MM.1S (cell line): ENCODE data around the gene COQ8B.

Experiments
- DNase-seq: peaks from one replicate; pipeline ENCODE4 v3.0.0-alpha.2; 2015
- H2AFZ ChIP-seq: fragments of 300-600 bp; sonication (generic); 2 replicates; pipeline ENCODE4 v1.6.0; 2016; ENCODE audit warnings: antibody characterized with exemption, low read length
- H3F3A ChIP-seq: fragments of 300-600 bp; sonication (generic); 2 replicates; pipeline ENCODE4 v1.6.1; 2016; ENCODE audit warnings: mild to moderate bottlenecking, antibody characterized with exemption, low read length, moderate library complexity, mixed read lengths; ENCODE audit not compliant: insufficient read depth
- H3K27ac ChIP-seq: fragments of 300-600 bp; sonication (generic); 2 replicates; pipeline ENCODE4 v1.5.1; 2016; ENCODE audit warnings: mild to moderate bottlenecking, low read length
- H3K27me3 ChIP-seq: fragments of 300-600 bp; sonication (generic); replicated peaks from 2 replicates; pipeline ENCODE4 v1.6.0; 2016; ENCODE audit warnings: low read length; ENCODE audit not compliant: insufficient read depth
- H3K36me3 ChIP-seq: fragments of 300-600 bp; sonication (generic); replicated peaks from 2 replicates; pipeline ENCODE4 v1.6.1; 2016; ENCODE audit warnings: mild to moderate bottlenecking, low read length, mixed read lengths; ENCODE audit not compliant: insufficient read depth
- H3K4me1 ChIP-seq: fragments of 300-600 bp; sonication (generic); 2 replicates; pipeline ENCODE4 v1.6.1; 2016; ENCODE audit warnings: low read length, mixed read lengths
- H3K4me2 ChIP-seq: fragments of 300-600 bp; sonication (generic); 2 replicates; pipeline ENCODE4 v1.6.0; 2016; ENCODE audit warnings: low read depth, low read length
- H3K4me3 ChIP-seq: fragments of 300-600 bp; sonication (generic); 2 replicates; pipeline ENCODE4 v1.5.1; 2016; ENCODE audit warnings: low read length, mixed read lengths
- H3K79me2 ChIP-seq: fragments of 300-600 bp; sonication (generic); 2 replicates; pipeline ENCODE4 v1.6.1; 2016; ENCODE audit warnings: mixed run types, low read length, mixed read lengths
- H3K9ac ChIP-seq: fragments of 300-600 bp; sonication (generic); 2 replicates; pipeline ENCODE4 v1.6.1; 2016; ENCODE audit warnings: low read length, mixed read lengths
- H3K9me2 ChIP-seq: fragments of 300-600 bp; sonication (generic); replicated peaks from 2 replicates; pipeline ENCODE4 v1.6.1; 2016; ENCODE audit warnings: mild to moderate bottlenecking, low read length, mixed read lengths; ENCODE audit not compliant: insufficient read depth
- H3K9me3 ChIP-seq: fragments of 300-600 bp; sonication (generic); replicated peaks from 2 replicates; pipeline ENCODE4 v1.6.1; 2016; ENCODE audit warnings: mild to moderate bottlenecking, low read length, mixed read lengths; ENCODE audit not compliant: insufficient read depth
- H4K20me1 ChIP-seq: fragments of 300-600 bp; sonication (generic); 2 replicates; pipeline ENCODE4 v1.6.1; 2016; ENCODE audit warnings: mild to moderate bottlenecking, low read length, moderate library complexity, mixed read lengths; ENCODE audit not compliant: insufficient read depth
- CTCF ChIP-seq: fragments of 300-600 bp; sonication (generic); IDR thresholded peaks from 2 replicates; pipeline ENCODE4 v1.5.1; 2016; ENCODE audit warnings: antibody characterized with exemption, low read length, mixed read lengths
- EZH2 ChIP-seq: fragments of 300-600 bp; sonication (generic); optimal IDR thresholded peaks from 2 replicates; pipeline ENCODE3; 2017; ENCODE audit warnings: low read depth, mild to moderate bottlenecking, antibody characterized with exemption, low read length, mixed read lengths
- EZH2phosphoT487 ChIP-seq: fragments of 300-600 bp; sonication (generic); IDR thresholded peaks from 2 replicates; pipeline ENCODE4 v1.6.1; 2018; ENCODE audit warnings: antibody characterized with exemption, low read length

The COQ8B gene

GRCh38 chr19:40756502-40757110, 39.9 kb upstream of the COQ8B start:
- Histone ChIP-seq H3K9ac (no peak overlapping the region), H3K4me3 (no peak overlapping the region), H3K27ac (no peak overlapping the region), H2AFZ (no peak overlapping the region), H3F3A (peaks cover 2% of the 10 kb centered on the region), H3K79me2 (peaks cover 81% of the 10 kb centered on the region), H3K4me1 (0 out of 2 replicates have a peak, but pooled peaks cover 5% of the 10 kb centered on the region), H3K9me3 (no peaks in the 10 kb centered on the region), H3K36me3 (peaks cover 10% of the 10 kb centered on the region), H3K4me2 (no peak overlapping the region), H3K9me2 (no peaks in the 10 kb centered on the region), H3K27me3 (no peaks in the 10 kb centered on the region), H4K20me1 (peaks cover 32% of the 10 kb centered on the region)
- no peak for TF ChIP-seq EZH2phosphoT487
- TF ChIP-seq EZH2, result no peak
- TF ChIP-seq CTCF, result no peak
- DNase-seq, result no peak

GRCh38 chr19:40755791-40756190, 39.1 kb upstream of the COQ8B start:
- Histone ChIP-seq H3K36me3 (peaks cover 8% of the 10 kb centered on the region), H3K4me2 (no peak overlapping the region), H2AFZ (no peak overlapping the region), H3F3A (peaks cover 6% of the 10 kb centered on the region), H3K27me3 (no peaks in the 10 kb centered on the region), H3K79me2 (peaks cover 83% of the 10 kb centered on the region), H4K20me1 (peaks cover 32% of the 10 kb centered on the region), H3K9me2 (no peaks in the 10 kb centered on the region), H3K9ac (no peak overlapping the region), H3K4me3 (no peak overlapping the region), H3K27ac (no peak overlapping the region), H3K4me1 (0 out of 2 replicates have a peak, but pooled peaks cover 5% of the 10 kb centered on the region), H3K9me3 (no peaks in the 10 kb centered on the region)
- TF ChIP-seq EZH2phosphoT487, result no peak
- no peak for TF ChIP-seq CTCF
- TF ChIP-seq EZH2, result no peak
- DNase-seq, result no peak

- Histone ChIP-seq H3K9me2 (no peaks in the 10 kb centered on the region), H4K20me1 (peaks cover 32% of the 10 kb centered on the region), H2AFZ (no peak overlapping the region), H3K4me2 (peak overlapping the region; percentile 6; the same call in 1 of the 2 replicates), H3K36me3 (peaks cover 7% of the 10 kb centered on the region), H3K27ac (no peak overlapping the region), H3K9ac (no peak overlapping the region), H3K9me3 (no peaks in the 10 kb centered on the region), H3K4me3 (no peak overlapping the region), H3F3A (peaks cover 6% of the 10 kb centered on the region), H3K27me3 (no peaks in the 10 kb centered on the region), H3K4me1 (0 out of 2 replicates have a peak, but pooled peaks cover 5% of the 10 kb centered on the region), H3K79me2 (peaks cover 80% of the 10 kb centered on the region)
- DNase-seq, result no peak
- no peak for TF ChIP-seq CTCF
- no peak for TF ChIP-seq EZH2
- no peak for TF ChIP-seq EZH2phosphoT487
Observed at GRCh38 chr19:40755248-40755624, 38.5 kb upstream of the COQ8B start.
